Activated CD4-positive, alpha-beta memory T cell treated with anti-CD3 and anti-CD28 coated beads for 36 hours (primary cell): Measurements from ENCODE around the gene CHIC2. TPM values are rescaled to one million over a fixed set of nuclear protein-coding genes. Genes with fewer than 3 reads are reported as not detected.

ENCODE experiments used
- CTCF ChIA-PET: fragments of 350-600 bp; sonication (Branson Sonifier 250); formaldehyde crosslinking; loops from one replicate; lab custom pipeline; 2021; ENCODE audit warnings: antibody characterized with exemption, inconsistent platforms; lab: Charles Lee
- POLR2A ChIA-PET: fragments of 350-600 bp; sonication (Branson Sonifier 250); formaldehyde crosslinking; loops from one replicate; lab custom pipeline; 2021; ENCODE audit warnings: antibody characterized with exemption; lab: Charles Lee
- DNase-seq: peaks from one replicate; pipeline ENCODE4 v3.0.0-alpha.2; 2020
- H3K27ac Mint-ChIP-seq: one replicate; pipeline ENCODE4 v1.8.0; 2021; ENCODE audit warnings: mixed read lengths
- H3K27me3 Mint-ChIP-seq: one replicate; pipeline ENCODE4 v1.8.0; 2021; ENCODE audit warnings: mixed read lengths
- H3K36me3 Mint-ChIP-seq: one replicate; pipeline ENCODE4 v1.8.0; 2021; ENCODE audit warnings: mixed read lengths
- H3K4me1 Mint-ChIP-seq: one replicate; pipeline ENCODE4 v1.8.0; 2021; ENCODE audit warnings: low read depth, mixed read lengths
- H3K4me3 Mint-ChIP-seq: one replicate; pipeline ENCODE4 v1.8.0; 2021; ENCODE audit warnings: mild to moderate bottlenecking, mixed read lengths
- H3K9me3 Mint-ChIP-seq: one replicate; pipeline ENCODE4 v1.8.0; 2021; ENCODE audit warnings: mixed read lengths
- intact Hi-C: fragments of 100-400 bp; cut with micrococcal nuclease; formaldehyde crosslinking; loops from one replicate; pipeline ENCODE4 v1.15.1; 2023
- total RNA-seq, 2 experiments: library from RNA; stranded (reverse); gene quantifications; one replicate each; pipeline ENCODE4 v1.2.3, GENCODE V29; 2021

The CHIC2 gene
- total RNA-seq, 2 experiments from 2014 or later, result 11.2 to 11.8 TPM

- POLR2A ChIA-PET, result no interaction called here
- Mint-ChIP-seq H3K27me3 (peaks cover 83% of the 10 kb centered on the region), H3K36me3 (no peaks in the 10 kb centered on the region), H3K9me3 (no peaks in the 10 kb centered on the region), H3K4me1 (peaks cover 42% of the 10 kb centered on the region), H3K4me3 (peak within 1 kb of the TSS; percentile 52), H3K27ac (no peak within 1 kb of the TSS)
- CTCF ChIA-PET, result no interaction called here
- DNase-seq, result peak; percentile 16
- intact Hi-C loops, result loop anchor here (5.0 kb wide), 1 partner anchor 193 kb away; no protein-coding TSS in a partner anchor
Observed at GRCh38 chr4:54099748-54100574, 35.6 kb upstream of the CHIC2 start, which contains the start of gene GSX2. TSS of gene GSX2 (plus strand) at chr4:54100163. CDS start at chr4:54100345, 182 bp downstream.

GRCh38 chr4:54099287-54099747, 34.9 kb upstream of the CHIC2 start:
- intact Hi-C loops, result no loop called here
- peak overlapping the region; percentile 34 for H3K4me3 Mint-ChIP-seq

GRCh38 chr4:54098375-54098774, 34.0 kb upstream of the CHIC2 start:
- H3K9me3 Mint-ChIP-seq, result no peaks in the 10 kb centered on the region
- POLR2A ChIA-PET, result no interaction called here
- intact Hi-C loops, result no loop called here
- no peak overlapping the region for H3K4me3 Mint-ChIP-seq
- H3K4me1 Mint-ChIP-seq, result peaks cover 42% of the 10 kb centered on the region
- DNase-seq, result no peak
- H3K27me3 Mint-ChIP-seq, result peaks cover 85% of the 10 kb centered on the region
- CTCF ChIA-PET, result interaction anchor here (0.6 to 1.1 kb wide), 2 partner anchors 41 to 188 kb away, joined by 3 read pairs; no protein-coding TSS in a partner anchor
- H3K27ac Mint-ChIP-seq, result no peak overlapping the region
- no peaks in the 10 kb centered on the region for H3K36me3 Mint-ChIP-seq

More at GRCh38 chr4:54099287-54099747, 34.9 kb upstream of the CHIC2 start:
- ChIA-PET POLR2A (no interaction called here), CTCF (no interaction called here)
- Mint-ChIP-seq H3K4me1 (peaks cover 36% of the 10 kb centered on the region), H3K27ac (no peak overlapping the region), H3K27me3 (peaks cover 83% of the 10 kb centered on the region), H3K36me3 (no peaks in the 10 kb centered on the region), H3K9me3 (no peaks in the 10 kb centered on the region)
- DNase-seq, result no peak

- Mint-ChIP-seq H3K9me3 (no peaks in the 10 kb centered on the region), H3K4me1 (peaks cover 38% of the 10 kb centered on the region), H3K36me3 (no peaks in the 10 kb centered on the region), H3K27me3 (peaks cover 84% of the 10 kb centered on the region), H3K27ac (no peak overlapping the region), H3K4me3 (no peak overlapping the region)
- no peak for DNase-seq
- intact Hi-C loops, result no loop called here
- CTCF ChIA-PET, result interaction anchor here (3.3 kb wide), 1 partner anchor 137 kb away, joined by 18 read pairs; no protein-coding TSS in a partner anchor
- POLR2A ChIA-PET, result no interaction called here
Observed at GRCh38 chr4:54097152-54097551, 32.7 kb upstream of the CHIC2 start.

- Mint-ChIP-seq H3K4me1 (peaks cover 38% of the 10 kb centered on the region), H3K9me3 (no peaks in the 10 kb centered on the region), H3K36me3 (no peaks in the 10 kb centered on the region), H3K27ac (no peak overlapping the region), H3K27me3 (peaks cover 81% of the 10 kb centered on the region), H3K4me3 (no peak overlapping the region)
- intact Hi-C loops, result no loop called here
- DNase-seq, result no peak
- ChIA-PET CTCF (interaction anchor here (3.3 kb wide), 1 partner anchor 137 kb away, joined by 18 read pairs; no protein-coding TSS in a partner anchor), POLR2A (no interaction called here)
Observed at GRCh38 chr4:54096295-54096962, 32.0 kb upstream of the CHIC2 start.

- ChIA-PET POLR2A (no interaction called here), CTCF (interaction anchor here (3.3 kb wide), 1 partner anchor 138 kb away, joined by 18 read pairs; no protein-coding TSS in a partner anchor)
- no peak for DNase-seq
- Mint-ChIP-seq H3K4me3 (no peak overlapping the region), H3K36me3 (no peaks in the 10 kb centered on the region), H3K9me3 (no peaks in the 10 kb centered on the region), H3K27me3 (peaks cover 80% of the 10 kb centered on the region), H3K27ac (no peak overlapping the region), H3K4me1 (peaks cover 39% of the 10 kb centered on the region)
- intact Hi-C loops, result loop anchor here (2.0 kb wide), 1 partner anchor 14 kb away; no protein-coding TSS in a partner anchor
Observed at GRCh38 chr4:54095110-54095825, 30.9 kb upstream of the CHIC2 start.

- H3K9me3 Mint-ChIP-seq, result no peaks in the 10 kb centered on the region
- peaks cover 34% of the 10 kb centered on the region for H3K4me1 Mint-ChIP-seq
- peaks cover 77% of the 10 kb centered on the region for H3K27me3 Mint-ChIP-seq
- H3K4me3 Mint-ChIP-seq, result no peak overlapping the region
- no peak overlapping the region for H3K27ac Mint-ChIP-seq
- ChIA-PET POLR2A (no interaction called here), CTCF (no interaction called here)
- intact Hi-C loops, result loop anchor here (2.0 kb wide), 1 partner anchor 14 kb away; no protein-coding TSS in a partner anchor
- no peak for DNase-seq
- H3K36me3 Mint-ChIP-seq, result no peaks in the 10 kb centered on the region
Observed at GRCh38 chr4:54094451-54094850, 30.0 kb upstream of the CHIC2 start.

- CTCF ChIA-PET, result interaction anchor here (1.0 to 1.4 kb wide), 2 partner anchors 125 to 164 kb away, joined by 3 read pairs; no protein-coding TSS in a partner anchor
- H3K27ac Mint-ChIP-seq, result no peak overlapping the region
- H3K36me3 Mint-ChIP-seq, result no peaks in the 10 kb centered on the region
- peak overlapping the region; percentile 53 for H3K4me3 Mint-ChIP-seq
- intact Hi-C loops, result loop anchor here (2.0 kb wide), 2 partner anchors 15 to 29 kb away; partner anchors contain the start of gene CHIC2
- no peaks in the 10 kb centered on the region for H3K9me3 Mint-ChIP-seq
- peaks cover 69% of the 10 kb centered on the region for H3K27me3 Mint-ChIP-seq
- POLR2A ChIA-PET, result interaction anchor here (1.9 kb wide), 1 partner anchor 30 kb away, joined by 6 read pairs; the partner anchor contains the start of gene CHIC2
- H3K4me1 Mint-ChIP-seq, result peaks cover 25% of the 10 kb centered on the region
- DNase-seq, result peak; percentile 44
Observed at GRCh38 chr4:54093324-54094240, 29.2 kb upstream of the CHIC2 start.

- Mint-ChIP-seq H3K4me3 (peak overlapping the region; percentile 76), H3K27ac (no peak overlapping the region), H3K4me1 (peaks cover 25% of the 10 kb centered on the region), H3K27me3 (peaks cover 61% of the 10 kb centered on the region), H3K9me3 (no peaks in the 10 kb centered on the region), H3K36me3 (no peaks in the 10 kb centered on the region)
- ChIA-PET POLR2A (interaction anchor here (1.9 kb wide), 1 partner anchor 29 kb away, joined by 6 read pairs; the partner anchor contains the start of gene CHIC2), CTCF (interaction anchor here (0.5 to 1.4 kb wide), 3 partner anchors 123 to 163 kb away, joined by 3 to 4 read pairs (median 3); no protein-coding TSS in a partner anchor)
- DNase-seq, result no peak
- intact Hi-C loops, result loop anchor here (1.0 to 2.0 kb wide), 2 partner anchors 28 to 162 kb away; partner anchors contain the start of gene CHIC2
Observed at GRCh38 chr4:54092405-54093323, 28.3 kb upstream of the CHIC2 start.
